Right forelimb (tissue), 1 donor: ENCODE measurements around the gene PHGDH.
"Not testable (repeated sequence)": the region's sequence is repeated elsewhere in the genome, so short reads cannot be mapped to it uniquely, and the experiment has no call there.

Experiments
- DNase-seq: peaks from one replicate; pipeline ENCODE4 v3.0.0-alpha.2; 2018

The PHGDH gene

DNA sequence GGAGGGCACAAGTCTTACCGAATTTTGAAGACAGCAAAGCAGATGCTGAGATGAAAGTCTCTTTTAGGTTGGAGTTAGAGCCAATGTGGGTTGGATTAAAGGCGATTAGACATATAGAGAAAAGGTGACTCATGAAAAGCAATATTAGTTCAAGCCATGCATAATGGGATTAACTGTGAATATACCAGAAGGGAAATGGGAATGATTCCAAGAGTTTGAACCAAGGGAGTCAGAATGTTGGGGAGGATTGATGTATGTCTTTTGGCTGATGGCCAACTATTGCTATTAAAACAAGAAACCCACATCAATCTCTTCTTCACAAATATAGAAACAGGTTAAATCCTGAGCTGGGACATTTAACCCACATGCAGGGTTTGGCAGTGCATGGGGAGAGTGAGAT is 55.8 kb downstream of the PHGDH start:
- DNase-seq: no peak

DNA sequence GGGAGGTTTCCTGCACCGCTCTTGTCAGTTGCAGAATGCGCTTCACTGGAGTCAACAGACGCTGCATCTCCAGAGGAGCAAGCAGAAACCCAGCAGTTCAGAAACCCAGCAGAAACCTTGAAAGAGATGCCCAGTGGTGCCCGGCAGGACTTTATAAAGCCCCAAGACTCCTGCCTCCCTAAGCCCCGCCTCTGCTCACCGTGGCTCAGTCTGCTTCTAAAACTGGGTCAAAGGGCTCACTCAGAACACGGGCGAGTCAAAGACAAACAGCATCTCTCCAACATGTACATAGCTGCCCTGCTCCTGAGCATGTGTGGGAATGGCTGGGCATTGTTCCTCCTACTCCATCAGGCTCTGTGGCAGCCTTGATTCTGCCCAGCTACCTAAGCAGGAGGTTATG is 57.0 kb downstream of the PHGDH start, which contains the start of gene HMGCS2:
Gene HMGCS2, minus strand, starts transcription at position 128 of the 400 bp plus-strand sequence. Its CDS starts 61 bp downstream, at position 67.
- DNase-seq: no peak

DNA sequence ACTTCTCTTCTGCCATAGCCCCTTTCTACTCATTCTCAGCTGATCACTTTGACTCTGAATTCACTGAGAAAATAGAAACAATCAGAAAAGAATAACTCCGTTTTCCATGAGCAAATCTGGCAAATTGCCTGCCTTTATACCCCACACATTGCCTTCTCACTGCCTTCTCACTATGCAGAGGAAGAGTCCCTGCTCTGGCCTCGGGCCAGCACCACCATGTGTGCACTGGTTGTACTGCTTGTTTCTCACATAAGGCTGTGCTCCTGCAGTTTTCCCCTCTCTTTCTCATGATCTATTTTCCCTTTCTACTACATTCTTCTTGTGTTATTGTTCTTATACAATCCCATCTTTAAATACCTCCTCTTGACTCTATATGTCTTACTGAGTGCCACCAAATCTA is 59.3 kb downstream of the PHGDH start:
- no peak for DNase-seq

DNA sequence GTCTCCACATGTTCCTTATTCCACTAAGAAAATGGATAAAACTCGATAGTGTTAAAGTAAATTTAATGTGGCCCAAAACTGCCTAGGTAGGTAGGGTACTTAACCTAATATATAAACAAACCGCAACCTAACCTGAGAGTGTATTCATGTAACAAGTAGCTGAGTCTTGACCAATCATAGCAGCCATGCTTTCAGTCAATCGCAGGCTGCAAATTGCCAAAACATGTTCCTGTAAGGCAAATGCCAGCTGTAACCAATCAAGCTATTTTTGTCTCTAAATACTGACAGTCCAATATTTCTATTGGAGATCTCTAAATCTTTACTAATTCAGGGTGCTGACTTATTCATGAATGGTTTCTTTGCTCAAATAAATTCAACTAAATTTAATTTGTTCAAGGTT is 60.0 kb downstream of the PHGDH start:
- DNase-seq: no peak

DNA sequence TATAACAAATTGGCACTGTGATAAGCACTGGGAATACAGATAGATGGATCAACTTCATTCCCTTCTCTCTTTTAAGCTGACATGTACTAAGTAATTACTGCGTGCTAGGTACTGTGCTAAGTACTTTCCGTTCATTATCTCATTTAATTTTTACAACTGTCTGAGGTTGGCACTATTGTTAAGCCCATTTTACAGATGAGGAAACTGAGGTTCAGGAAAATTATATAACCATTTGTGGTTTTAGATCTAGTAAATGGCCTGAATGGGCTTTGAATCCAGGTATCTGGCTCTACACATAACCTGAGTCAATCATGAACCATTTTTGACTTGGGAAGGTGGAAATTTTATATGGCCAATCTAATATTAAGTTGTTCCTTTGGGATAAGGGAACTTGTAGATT is 60.6 kb downstream of the PHGDH start:
- DNase-seq: no peak

DNA sequence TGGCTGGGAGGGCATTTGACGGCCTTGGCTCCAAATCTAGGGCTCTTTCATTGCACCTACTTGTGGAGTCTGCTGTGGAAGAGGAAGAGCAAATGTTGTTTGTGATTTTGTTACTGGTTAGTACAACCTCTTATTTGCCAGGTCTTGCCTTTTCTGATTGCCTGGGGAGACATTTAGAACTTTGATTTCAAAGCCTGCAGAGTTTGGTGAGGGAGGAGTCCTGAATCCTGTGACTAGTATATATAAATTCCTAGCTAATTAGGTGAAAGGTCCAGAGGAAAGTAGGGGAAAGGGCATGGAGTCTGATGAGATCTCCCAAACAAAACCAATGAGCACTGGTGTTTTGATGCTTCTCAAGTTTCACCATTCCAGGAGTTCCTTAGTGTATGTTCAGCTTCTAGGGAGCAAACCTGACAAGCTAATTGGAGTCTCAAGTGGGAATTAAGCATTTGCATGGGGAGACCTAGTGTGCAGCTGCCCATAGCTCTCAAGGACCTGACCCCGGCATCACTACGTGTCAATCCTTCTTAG is 62.0 kb downstream of the PHGDH start:
- DNase-seq: no peak

DNA sequence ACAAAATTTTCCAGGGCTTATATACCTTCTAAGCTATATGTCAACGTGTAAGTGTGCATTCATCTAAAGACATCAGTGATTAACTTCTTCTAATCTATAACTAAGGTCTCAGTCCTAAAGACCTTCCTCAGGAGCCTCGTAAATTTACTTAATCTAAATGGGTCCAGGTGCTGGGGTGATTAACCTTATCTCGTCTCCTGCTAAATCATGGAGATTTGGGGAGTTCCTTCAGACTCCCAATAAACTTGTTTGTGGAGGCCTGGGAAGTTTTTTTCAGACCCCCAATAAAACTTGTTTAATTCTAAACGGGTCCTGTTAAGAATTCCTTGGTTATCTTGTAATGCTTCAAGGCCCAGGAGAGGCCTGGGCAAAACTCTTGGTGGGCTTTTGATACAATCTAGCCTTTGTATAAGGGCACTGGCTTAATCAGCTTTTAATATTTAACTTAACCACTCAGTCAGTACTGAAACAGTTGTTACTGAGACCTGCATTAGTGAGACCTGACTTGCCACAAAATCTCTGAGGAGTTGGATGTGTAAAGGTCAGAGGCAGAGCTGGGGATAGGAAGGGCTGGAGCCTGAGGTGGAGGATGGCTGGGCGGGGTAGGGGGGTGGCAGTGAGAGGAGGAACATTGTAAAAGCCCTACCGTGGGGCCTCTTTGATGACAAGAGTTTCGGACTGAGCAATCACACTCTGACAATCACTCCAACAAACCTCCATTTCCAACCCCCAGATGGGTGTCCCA is 63.2 kb downstream of the PHGDH start:
- no peak for DNase-seq

DNA sequence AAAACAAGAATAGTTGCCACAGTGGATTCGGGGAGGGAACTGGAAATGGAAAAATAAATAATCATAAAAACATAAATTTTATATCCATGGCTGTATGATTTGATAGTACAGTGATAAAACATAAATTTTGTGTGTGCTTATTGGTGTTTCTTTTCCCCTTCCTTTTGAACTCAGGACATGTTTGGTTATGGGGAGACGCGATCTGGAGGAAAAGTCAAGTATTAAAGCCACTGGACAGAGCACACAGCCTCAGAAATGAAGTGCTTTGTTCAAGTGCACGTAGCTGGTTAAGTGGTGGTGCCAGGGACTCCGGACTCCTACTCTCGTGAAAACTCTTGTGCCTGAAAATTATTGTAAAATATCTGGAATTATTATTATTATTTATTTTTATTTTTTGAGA is 66.6 kb downstream of the PHGDH start:
- DNase-seq: no peak

DNA sequence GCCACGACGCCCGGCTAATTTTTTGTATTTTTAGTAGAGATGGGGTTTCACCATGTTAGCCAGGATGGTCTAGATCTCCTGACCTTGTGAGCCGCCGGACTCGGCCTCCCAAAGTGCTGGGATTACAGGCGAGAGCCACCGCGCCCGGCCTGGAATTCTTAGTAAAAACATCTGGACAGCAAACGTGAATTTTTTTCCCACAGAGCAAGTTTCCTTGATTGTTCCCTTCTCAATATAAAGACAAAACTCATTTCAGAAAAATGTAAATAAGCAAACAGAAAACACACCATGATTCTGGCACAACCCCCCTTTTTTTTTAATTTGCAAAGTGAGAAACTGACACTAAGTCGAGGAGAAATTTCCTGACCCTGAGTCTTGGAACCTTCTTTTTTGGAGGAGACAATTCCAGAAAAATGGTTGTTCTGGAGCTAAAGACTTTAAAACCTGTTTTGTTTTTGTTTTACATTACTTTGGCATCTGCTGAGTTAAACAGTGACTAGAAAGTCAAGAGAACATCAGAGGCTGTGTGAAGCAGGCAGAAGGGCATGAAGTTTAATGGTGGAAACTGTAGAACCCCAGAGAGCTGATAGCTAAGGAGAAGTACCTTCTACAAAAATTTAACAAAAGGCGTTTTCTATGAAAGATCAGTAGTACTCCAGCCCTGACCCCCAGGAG is 67.3 kb downstream of the PHGDH start:
- DNase-seq: no peak

DNA sequence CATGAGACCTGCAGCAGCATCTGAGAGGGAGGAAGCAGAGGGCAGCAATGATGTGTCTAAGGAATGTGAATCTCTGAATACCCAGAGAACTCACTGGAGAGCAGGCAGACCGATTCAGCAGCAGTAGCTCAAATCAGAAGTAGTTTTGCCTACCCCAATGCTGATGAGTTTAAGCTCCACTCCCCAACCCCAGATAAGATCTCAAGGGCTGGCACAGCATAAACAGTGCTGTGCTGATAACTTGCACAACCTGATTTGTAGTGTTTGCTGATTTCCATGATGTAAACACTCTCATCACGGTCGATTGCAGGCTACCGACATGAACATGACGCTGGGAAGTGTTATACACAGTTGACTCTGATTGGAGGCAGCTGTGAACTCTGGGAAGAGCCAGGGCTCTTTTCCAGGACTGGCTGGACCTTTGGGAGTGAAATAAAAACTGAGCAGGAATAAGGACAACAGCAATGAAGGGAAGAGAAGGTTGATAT is 68.2 kb downstream of the PHGDH start:
- no peak for DNase-seq

DNA sequence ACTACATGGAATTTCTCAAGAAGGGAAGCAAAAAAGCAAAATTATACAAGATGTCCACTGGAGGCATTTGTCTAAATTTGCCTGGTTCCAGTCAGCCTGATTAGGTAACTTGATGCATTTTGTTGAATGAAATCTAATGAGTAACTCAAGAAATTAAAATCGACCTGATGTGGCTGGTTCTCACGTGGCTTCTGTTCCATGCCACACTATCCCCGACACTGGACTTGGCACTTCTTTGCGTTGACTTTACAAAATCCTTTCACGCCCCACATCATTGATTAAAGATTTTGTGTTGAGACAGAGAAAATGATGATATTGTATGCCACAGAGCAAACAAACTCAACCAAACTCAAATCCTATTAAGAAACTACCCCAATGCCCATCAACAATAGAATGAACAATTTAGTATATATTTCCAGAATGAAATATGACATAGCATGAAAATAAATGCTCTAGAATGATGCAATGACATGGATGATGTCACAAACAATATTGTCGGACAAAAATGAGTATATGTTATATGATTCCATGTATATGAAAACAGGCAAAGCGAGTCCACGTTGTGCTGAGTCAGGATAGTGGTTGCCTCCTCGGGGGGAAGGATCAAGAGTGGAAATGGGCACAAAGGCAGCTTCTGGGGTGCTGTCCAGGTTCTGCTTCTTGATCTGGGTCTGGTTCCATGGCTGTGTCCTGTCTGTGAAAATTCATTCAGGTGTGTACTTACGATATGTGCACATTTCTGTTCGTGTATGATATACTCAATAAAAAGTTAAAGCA is 69.9 kb downstream of the PHGDH start:
- no peak for DNase-seq

DNA sequence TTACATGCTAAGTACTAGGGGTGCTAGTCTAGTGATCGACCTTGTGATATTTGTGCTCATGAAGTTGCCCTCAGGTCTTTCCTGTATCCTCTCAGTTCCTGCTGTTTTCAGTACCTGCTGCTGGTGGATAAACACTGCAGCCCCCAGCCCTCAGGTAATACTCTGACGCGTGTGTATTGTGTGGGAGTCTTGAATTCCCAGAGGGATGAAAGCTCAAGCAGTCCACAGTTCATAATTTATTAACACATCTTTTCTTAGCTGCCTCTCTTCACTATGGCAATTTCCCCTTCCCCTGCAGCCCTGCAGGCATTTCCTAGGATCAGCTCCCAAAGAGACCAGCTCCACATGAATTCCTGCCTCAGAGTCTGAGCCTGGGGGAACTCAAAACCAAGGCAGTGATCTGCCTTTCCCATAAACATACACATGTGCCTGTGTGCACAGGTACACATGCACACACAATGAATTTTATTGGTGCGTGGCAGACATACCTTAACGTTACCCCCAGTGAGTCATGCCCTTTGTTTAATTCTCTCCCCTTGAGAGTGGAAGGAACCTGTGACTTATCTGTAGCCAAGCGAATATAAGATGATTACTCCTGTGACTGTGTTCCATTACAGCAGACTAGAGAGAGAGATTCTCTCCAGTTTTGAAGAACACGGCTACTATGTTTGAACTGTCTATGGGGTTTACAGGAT is 71.0 kb downstream of the PHGDH start:
- no peak for DNase-seq

DNA sequence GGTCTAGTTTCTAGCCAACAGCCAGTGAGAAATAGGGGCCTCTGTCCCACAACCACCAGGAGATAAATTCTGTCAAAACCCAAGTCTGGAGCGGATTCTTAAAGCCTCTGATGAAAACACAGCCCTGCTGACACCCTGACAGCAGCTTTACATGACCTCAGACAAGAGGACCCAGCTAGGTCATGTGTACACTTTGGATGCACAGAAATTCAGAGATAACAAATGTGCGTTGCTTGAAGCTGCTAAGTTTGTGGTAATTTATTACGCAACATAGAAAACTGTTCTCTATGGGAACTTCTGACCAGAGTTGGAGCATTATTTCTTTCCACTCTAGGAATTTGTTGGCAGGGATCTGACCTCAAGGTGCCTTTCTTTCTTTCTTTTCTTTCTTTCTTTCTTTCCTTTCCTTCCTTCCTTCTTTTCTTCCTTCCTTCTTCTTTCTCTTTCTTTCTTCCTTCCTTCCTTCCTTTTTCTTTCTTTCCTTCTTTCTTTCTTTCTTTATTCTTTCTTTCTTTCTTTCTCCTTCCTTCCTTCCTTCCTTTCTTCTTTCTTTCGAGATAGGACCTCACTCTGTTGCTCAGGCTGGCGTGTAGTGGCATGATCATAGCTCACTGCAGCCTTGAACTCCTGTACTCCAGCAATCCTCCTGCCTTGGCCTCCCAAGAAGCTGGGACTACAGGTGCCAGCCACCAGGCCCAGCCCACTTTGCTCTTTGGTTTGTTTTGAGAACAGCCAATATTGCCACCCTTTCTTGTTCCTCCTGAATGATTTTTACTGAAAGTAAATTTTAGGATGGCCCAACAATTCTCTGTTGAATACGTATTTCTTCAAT is 71.8 kb downstream of the PHGDH start:
- no peak for DNase-seq

DNA sequence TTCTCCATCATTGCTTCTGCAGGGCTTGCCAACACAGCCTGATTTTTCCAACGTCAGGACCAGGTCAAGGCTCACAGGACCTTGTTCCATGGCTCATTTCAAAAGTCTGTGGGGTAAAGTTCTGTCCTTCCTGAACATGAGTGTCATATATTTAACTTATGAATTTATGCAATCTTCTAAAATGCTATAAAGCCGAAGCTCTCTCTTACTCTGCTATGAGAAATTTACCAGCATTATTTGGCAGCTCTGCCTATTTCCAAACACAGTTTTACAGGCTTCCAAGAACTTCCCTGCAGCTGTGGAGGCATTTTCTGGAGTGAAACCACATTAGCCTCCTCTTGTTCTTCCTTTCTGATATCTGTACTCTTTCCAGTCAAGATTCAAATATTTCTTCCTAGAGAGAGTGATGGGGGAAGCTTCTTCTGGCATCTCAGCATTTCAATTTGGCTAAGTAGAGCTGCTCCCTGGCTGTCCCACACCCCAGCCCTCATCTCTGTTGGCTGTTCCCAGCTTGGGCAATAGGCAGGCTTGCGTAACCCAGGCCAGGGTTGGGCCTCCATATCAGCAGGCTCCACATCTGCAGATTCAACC is 72.6 kb downstream of the PHGDH start:
- no peak for DNase-seq

DNA sequence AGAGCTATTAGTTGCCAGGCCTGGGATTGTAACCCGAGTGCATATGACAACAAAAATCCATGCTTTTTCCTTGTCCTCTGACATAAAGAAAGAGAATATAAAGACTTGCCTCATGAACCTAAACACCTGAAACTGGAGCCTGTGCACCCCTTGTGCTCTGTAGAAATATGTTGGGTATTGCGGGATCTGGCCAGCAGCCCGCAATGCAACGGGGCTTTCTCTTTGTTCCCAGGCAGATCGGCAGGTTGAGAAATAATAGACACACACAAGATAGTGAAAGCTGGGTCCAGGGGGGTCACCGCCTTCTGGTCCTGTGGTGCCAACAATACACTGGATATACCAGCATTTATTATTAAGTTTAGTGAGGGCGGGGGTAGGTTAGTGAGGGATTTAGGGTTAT is 74.3 kb downstream of the PHGDH start:
- not testable (repeated sequence) for DNase-seq

DNA sequence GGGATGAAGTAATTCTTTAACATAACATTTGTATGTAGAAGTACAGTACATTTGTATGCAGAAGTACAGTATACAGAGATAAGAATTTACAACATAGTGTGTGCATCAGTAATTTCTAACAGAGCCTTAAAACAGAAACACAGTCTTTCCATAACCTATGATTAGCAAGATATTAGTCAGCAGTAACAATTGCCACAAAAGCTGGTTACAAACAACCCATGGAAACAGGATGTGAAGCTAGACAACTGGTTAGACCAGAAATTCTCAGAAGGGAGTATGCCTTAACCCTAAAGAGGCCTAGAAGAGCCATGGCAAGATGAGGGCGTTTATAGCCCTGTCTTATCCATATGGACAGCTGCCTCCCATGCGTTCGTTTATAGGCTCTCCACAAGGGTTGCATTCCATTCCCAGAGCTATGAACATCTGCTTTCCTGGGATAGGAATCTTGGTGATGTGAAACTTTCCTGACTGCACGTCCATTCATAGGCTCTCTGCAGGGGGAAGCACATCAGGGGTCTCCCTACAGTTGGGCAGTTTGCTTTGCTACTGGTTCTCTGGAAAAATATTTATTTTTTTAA is 74.8 kb downstream of the PHGDH start:
- not testable (repeated sequence) for DNase-seq

DNA sequence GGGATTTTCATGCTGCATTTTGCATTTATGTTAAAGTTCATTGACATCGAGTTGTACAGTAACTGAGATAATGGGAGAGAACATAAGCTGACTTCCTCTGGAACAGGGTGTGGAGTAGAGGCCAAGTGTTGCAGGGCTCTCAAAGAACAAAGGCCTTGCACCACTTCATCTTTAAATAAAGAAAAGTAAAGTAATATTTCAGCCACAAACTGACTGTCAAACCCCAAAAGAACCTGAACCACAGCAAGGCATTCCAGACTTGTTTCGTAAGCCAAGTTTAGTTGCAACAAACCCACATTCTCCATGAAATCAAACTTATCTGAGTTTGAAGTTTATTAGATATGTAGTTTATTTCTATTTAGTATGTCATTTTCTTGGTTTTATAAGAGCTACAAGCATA is 76.0 kb downstream of the PHGDH start:
- DNase-seq: no peak

DNA sequence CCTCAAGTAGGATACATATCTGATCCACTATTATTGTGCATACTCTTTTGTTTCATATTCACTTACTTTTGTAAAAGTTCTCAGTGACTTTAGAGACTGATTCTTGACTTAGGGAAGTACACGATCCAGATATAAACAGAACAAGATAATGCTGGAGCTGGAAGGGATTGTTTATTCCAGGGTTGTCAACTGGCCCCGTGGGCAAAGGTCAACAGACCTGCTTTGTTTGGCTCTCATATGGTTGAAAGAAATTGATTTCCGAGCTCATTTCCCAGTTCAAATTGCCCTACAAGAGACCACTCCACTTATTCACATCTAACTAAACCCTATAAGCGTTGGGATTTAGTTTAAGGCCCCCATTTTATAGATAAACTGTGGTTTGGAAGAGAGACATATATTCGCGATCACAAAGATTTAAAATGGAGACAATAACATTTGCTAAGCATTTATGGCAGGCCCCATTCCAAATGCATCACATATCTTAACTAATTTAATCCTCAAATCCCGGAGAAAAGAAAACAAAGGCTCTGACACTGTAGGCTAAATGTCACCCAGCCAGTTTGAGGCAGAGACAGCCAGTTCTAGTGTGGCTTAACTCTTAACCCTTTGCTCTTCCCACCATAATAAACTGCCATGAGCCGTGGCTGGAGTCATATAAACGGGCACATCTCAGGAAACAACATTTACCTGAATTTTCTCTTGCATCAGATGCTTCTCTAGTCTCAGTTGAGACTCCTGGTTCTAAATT is 78.9 kb downstream of the PHGDH start:
- DNase-seq: no peak

DNA sequence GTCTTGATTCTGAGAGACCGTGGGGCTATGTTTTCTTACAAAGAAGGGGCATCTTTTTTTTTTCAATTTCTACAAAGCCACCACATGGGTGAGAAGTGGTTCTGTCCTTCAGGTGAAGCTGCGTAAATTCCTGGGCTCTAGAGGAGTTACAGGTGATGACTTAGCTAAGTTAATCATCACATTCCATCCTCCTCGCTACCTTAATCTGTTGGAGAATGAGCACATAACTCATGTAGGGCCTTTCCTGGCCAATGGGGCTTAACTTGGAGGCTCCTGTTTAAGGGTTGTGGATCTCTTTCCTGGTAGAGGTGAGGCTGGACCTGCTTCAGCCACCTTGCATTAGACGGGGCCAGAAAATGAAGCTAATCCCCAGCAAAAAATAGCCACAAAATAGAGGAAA is 79.6 kb downstream of the PHGDH start:
- DNase-seq: no peak
